Measurements from ENCODE around the gene FAM210B.

DNA sequence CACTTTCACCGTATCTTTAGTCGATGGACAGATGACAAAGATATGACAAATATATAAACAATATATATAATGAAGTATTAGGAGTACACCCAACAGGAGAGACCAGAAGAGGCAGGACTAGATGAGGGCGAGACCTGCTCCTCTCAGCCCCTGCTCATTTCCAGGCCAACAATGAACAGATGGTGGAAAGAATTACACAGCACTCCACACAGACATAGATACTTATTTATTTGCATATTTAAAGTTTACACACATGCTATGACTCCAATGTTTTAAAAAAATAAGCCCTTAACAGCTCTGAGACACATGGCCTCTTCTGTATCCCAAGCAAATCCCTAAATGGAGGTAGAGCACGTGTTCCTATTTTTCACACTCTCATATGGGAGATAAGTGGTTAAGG is 10.4 kb downstream of the FAM210B start:
- TF ChIP-seq, protein P1, sequence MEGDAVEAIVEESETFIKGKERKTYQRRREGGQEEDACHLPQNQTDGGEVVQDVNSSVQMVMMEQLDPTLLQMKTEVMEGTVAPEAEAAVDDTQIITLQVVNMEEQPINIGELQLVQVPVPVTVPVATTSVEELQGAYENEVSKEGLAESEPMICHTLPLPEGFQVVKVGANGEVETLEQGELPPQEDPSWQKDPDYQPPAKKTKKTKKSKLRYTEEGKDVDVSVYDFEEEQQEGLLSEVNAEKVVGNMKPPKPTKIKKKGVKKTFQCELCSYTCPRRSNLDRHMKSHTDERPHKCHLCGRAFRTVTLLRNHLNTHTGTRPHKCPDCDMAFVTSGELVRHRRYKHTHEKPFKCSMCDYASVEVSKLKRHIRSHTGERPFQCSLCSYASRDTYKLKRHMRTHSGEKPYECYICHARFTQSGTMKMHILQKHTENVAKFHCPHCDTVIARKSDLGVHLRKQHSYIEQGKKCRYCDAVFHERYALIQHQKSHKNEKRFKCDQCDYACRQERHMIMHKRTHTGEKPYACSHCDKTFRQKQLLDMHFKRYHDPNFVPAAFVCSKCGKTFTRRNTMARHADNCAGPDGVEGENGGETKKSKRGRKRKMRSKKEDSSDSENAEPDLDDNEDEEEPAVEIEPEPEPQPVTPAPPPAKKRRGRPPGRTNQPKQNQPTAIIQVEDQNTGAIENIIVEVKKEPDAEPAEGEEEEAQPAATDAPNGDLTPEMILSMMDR (IDR thresholded peaks at IDR 0.05; ENCODE audit: low read length) = no peak
- TF ChIP-seq EZH2 (optimal IDR thresholded peaks at IDR 0.05; ENCODE audit: low read depth, low read length) = no peak
